BLaER1 (cell line): ENCODE data around the gene C8G.

Experiments
- H3K27ac ChIP-seq: shearing (Covaris generic); formaldehyde crosslinking; 2 replicates; pipeline ENCODE4 v1.8.1; 2022
- H3K27me3 ChIP-seq: shearing (Covaris generic); formaldehyde crosslinking; 2 replicates; pipeline ENCODE4 v1.8.1; 2022
- H3K36me3 ChIP-seq: shearing (Covaris generic); formaldehyde crosslinking; 2 replicates; pipeline ENCODE4 v1.8.1; 2022
- H3K4me1 ChIP-seq: shearing (Covaris generic); formaldehyde crosslinking; 2 replicates; pipeline ENCODE4 v1.8.1; 2022
- H3K4me2 ChIP-seq: shearing (Covaris generic); formaldehyde crosslinking; 2 replicates; pipeline ENCODE4 v1.8.1; 2022
- H3K4me3 ChIP-seq: shearing (Covaris generic); formaldehyde crosslinking; 2 replicates; pipeline ENCODE4 v1.8.1; 2022
- H3K9ac ChIP-seq: shearing (Covaris generic); formaldehyde crosslinking; 2 replicates; pipeline ENCODE4 v1.8.1; 2022
- H3K9me3 ChIP-seq: shearing (Covaris generic); formaldehyde crosslinking; 2 replicates; pipeline ENCODE4 v1.8.1; 2022
- H4K20me1 ChIP-seq: shearing (Covaris generic); formaldehyde crosslinking; 2 replicates; pipeline ENCODE4 v1.8.1; 2022
- Cebpa-rat ChIP-seq: shearing (Covaris generic); IDR thresholded peaks from 2 replicates; pipeline ENCODE4 v1.8.1; 2022

Gene C8G

DNA sequence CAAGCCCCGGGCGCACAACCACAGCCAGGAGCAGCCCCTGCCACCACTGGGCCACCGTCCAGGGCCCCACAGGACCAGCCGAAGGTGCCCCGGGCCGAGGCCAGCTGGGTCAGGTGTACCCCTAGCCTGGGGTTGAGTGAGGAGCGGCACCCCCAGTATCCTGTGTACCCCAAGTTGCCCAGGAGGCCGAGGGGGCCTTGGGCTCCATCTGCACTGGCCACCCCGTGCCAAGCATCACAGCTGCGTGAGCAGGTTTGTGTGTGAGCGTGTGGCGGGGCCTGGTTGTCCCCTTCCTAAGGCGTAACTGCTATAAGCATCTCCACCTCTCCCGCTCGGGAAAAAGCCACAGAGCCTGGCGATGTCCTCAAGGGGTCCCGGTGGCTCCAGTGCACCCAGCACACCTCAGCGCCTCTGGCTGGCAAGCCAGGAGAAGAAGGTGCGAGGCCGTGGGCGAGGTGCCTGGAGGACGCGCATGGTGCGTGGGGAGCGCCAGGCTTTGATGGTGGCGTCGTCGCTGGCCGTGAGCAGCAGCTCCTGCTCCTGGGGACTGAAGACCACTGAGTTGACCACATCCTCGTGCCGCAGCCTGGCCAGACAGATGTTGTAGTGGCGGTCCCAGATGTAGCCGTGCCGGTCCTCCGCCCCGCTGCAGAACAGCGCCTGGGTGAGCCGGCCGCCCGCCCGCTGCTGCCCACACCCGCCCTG, 4.4 kb upstream of the C8G start:
- no peaks in the 10 kb centered on the region for H3K27me3 ChIP-seq
- H3K9ac ChIP-seq, result no peak overlapping the region
- peaks cover 66% of the 10 kb centered on the region for H3K36me3 ChIP-seq
- peaks cover 64% of the 10 kb centered on the region for H4K20me1 ChIP-seq
- TF ChIP-seq Cebpa-rat, result no peak
- peaks cover 4% of the 10 kb centered on the region; the same call in 1 of the 2 replicates for H3K9me3 ChIP-seq
- H3K4me3 ChIP-seq, result no peak overlapping the region
- H3K4me1 ChIP-seq, result peaks cover 21% of the 10 kb centered on the region
- no peak overlapping the region for H3K27ac ChIP-seq
- no peak overlapping the region for H3K4me2 ChIP-seq

GRCh38 chr9:136941231-136942111, 3.6 kb upstream of the C8G start:
- H4K20me1 ChIP-seq, result peaks cover 64% of the 10 kb centered on the region
- H3K4me2 ChIP-seq, result no peak overlapping the region
- peaks cover 26% of the 10 kb centered on the region for H3K4me1 ChIP-seq
- H3K9me3 ChIP-seq, result peaks cover 4% of the 10 kb centered on the region; the same call in 1 of the 2 replicates
- peaks cover 62% of the 10 kb centered on the region for H3K36me3 ChIP-seq
- no peaks in the 10 kb centered on the region for H3K27me3 ChIP-seq
- H3K9ac ChIP-seq, result no peak overlapping the region
- no peak overlapping the region for H3K4me3 ChIP-seq
- no peak for TF ChIP-seq Cebpa-rat
- no peak overlapping the region for H3K27ac ChIP-seq

DNA sequence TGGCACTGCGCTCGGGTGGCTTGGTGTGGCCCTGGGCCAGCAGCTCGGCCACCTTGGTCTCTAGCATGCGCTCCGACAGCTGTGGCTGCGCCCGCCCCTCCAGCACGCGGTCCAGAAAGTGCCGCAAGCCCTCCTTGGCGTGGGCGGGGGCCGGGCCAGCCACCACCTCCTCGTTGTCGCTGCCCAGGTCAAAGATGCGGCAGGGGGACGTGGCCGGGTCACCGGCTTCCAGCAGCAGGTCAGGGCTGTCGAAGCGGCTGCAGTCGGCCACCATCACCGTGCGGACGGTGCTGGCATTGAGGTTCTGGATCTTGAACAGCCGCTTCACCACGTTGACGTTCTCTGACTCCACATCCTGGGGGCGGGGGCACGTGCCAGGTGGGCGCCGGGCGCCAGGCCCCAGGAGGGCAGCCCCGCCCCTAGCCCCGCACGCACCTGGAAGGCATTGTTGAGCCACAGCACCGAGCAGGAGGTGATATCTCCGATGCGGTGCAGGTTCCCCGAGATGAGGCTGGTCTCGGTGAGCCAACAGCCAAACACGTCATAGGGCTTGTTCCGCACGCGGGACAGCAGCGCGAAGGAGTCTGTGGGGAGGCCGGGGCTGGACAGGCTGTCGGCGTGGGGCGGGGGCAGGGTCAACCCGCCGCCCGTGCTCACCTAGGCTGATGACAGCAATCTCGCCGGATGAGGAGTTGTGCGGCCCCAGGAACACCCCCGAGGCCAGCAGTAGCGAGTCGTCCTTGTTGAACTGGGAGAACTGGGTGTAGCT, 2.7 kb upstream of the C8G start:
- Histone ChIP-seq H3K9me3 (peaks cover 2% of the 10 kb centered on the region; the same call in 1 of the 2 replicates), H3K27ac (no peak overlapping the region), H3K36me3 (peaks cover 54% of the 10 kb centered on the region), H3K4me1 (peaks cover 26% of the 10 kb centered on the region), H3K27me3 (no peaks in the 10 kb centered on the region), H3K4me3 (peak overlapping the region; percentile 99; the same call in 1 of the 2 replicates), H3K4me2 (peak overlapping the region; percentile 99; the same call in 1 of the 2 replicates), H4K20me1 (peaks cover 62% of the 10 kb centered on the region), H3K9ac (peak overlapping the region; percentile 96; the same call in 1 of the 2 replicates)
- no peak for TF ChIP-seq Cebpa-rat

- Histone ChIP-seq H3K27me3 (no peaks in the 10 kb centered on the region), H3K4me1 (peaks cover 32% of the 10 kb centered on the region), H3K9me3 (no peaks in the 10 kb centered on the region), H3K4me3 (peak overlapping the region; percentile 99; the same call in 1 of the 2 replicates), H4K20me1 (peaks cover 56% of the 10 kb centered on the region), H3K36me3 (peaks cover 48% of the 10 kb centered on the region), H3K4me2 (peak overlapping the region; percentile 99), H3K27ac (no peak overlapping the region), H3K9ac (peak overlapping the region; percentile 96; the same call in 1 of the 2 replicates)
- no peak for TF ChIP-seq Cebpa-rat
Observed at GRCh38 chr9:136942881-136943230, 2.2 kb upstream of the C8G start.

GRCh38 chr9:136943291-136944211, 1.5 kb upstream of the C8G start:
- peaks cover 39% of the 10 kb centered on the region for H3K4me1 ChIP-seq
- H3K4me2 ChIP-seq, result peak overlapping the region; percentile 99
- peak overlapping the region; percentile 99 for H3K4me3 ChIP-seq
- peak overlapping the region; percentile 96 for H3K9ac ChIP-seq
- TF ChIP-seq Cebpa-rat, result no peak
- no peaks in the 10 kb centered on the region for H3K27me3 ChIP-seq
- H4K20me1 ChIP-seq, result peaks cover 53% of the 10 kb centered on the region
- peaks cover 42% of the 10 kb centered on the region for H3K36me3 ChIP-seq
- H3K9me3 ChIP-seq, result no peaks in the 10 kb centered on the region
- H3K27ac ChIP-seq, result peak overlapping the region; percentile 95

GRCh38 chr9:136944212-136944518, 878 bp upstream of the C8G start:
- Histone ChIP-seq H4K20me1 (peaks cover 52% of the 10 kb centered on the region), H3K4me3 (peak overlapping the region; percentile 99), H3K4me1 (peaks cover 45% of the 10 kb centered on the region), H3K27ac (peak overlapping the region; percentile 95), H3K9me3 (no peaks in the 10 kb centered on the region), H3K4me2 (peak overlapping the region; percentile 99), H3K9ac (peak overlapping the region; percentile 96), H3K27me3 (no peaks in the 10 kb centered on the region), H3K36me3 (peaks cover 38% of the 10 kb centered on the region)
- no peak for TF ChIP-seq Cebpa-rat

DNA sequence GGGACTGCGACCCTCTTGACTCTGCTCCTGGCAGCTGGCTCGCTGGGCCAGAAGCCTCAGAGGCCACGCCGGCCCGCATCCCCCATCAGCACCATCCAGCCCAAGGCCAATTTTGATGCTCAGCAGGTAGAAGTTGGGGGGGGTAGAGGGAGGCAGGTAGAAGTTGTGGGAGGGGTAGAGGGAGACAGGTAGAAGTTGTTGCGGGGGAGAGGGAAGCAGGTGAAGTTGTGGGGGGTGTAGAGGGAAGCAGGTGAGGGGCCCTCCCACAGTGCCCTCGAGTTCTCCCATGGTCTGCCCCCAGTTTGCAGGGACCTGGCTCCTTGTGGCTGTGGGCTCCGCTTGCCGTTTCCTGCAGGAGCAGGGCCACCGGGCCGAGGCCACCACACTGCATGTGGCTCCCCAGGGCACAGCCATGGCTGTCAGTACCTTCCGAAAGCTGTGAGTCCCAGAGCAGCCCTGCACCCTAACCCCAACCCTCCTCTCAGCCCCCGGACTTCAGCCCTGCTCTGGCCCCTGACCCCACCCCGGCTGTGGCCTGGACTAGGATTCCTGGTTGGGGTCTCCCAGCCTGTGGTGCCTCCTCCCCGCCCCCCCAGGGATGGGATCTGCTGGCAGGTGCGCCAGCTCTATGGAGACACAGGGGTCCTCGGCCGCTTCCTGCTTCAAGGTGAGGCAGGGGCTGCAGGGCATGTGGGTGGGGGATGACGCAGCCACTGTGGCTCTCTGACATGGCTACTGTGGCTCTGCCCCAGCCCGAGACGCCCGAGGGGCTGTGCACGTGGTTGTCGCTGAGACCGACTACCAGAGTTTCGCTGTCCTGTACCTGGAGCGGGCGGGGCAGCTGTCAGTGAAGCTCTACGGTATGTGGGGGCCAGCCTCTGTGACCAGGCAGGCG, 537 bp downstream of the C8G start:
- Histone ChIP-seq H3K4me1 (peaks cover 51% of the 10 kb centered on the region), H3K36me3 (peaks cover 24% of the 10 kb centered on the region), H3K9ac (no peak overlapping the region), H4K20me1 (peaks cover 38% of the 10 kb centered on the region), H3K27ac (peak overlapping the region; percentile 51; the same call in 1 of the 2 replicates), H3K9me3 (no peaks in the 10 kb centered on the region), H3K4me3 (no peak overlapping the region), H3K4me2 (peak overlapping the region; percentile 66), H3K27me3 (no peaks in the 10 kb centered on the region)
- TF ChIP-seq Cebpa-rat, result no peak
